NCI-H2196 treated with DMSO at 0.1 percent for 48 hours (cell line): ENCODE measurements around the gene TREML1.
A peak's percentile ranks its signal among the peaks of the same experiment; 100 is the strongest.
"Not testable (repeated sequence)": the region's sequence is repeated elsewhere in the genome, so short reads cannot be mapped to it uniquely, and the experiment has no call there.

Experiments used
- DNase-seq: peaks from one replicate; lab custom pipeline; 2025; ENCODE audit not compliant: unreplicated experiment; lab: John Stamatoyannopoulos, UW

The TREML1 gene, protein sequence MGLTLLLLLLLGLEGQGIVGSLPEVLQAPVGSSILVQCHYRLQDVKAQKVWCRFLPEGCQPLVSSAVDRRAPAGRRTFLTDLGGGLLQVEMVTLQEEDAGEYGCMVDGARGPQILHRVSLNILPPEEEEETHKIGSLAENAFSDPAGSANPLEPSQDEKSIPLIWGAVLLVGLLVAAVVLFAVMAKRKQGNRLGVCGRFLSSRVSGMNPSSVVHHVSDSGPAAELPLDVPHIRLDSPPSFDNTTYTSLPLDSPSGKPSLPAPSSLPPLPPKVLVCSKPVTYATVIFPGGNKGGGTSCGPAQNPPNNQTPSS

DNA sequence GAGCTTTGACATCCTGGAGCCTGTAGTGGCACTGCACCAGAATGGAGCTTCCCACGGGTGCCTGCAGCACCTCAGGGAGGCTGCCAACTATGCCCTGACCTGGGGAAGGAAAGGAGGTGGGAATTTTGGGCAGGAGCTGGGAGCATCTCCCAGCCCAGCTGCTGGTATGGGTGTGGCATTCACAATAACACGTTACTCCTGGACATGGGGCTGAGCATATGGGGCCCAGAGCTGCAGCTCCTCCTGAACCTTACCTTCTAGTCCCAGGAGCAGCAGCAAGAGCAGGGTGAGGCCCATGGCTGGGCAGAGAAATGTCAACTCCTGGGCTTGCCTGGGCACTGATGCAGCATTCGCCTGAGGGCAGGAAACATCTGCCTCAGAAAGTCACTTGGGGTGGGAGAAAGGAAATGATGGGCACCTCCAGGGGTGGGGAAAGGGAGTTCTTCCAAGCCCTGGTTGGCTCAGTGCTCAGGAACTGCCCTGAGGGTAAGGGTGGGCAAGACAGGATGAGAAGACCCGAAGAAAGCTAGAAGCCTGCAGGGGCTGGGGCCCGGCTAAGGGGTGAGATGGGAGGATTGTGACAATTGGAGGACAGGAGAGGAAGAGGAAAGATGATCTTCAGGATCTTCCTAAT is at the start of gene TREML1:
TSS of gene TREML1 (minus strand) at position 356 of the 634 bp plus-strand sequence. CDS start at position 297, 59 bp downstream.
- DNase-seq: no peak

DNA sequence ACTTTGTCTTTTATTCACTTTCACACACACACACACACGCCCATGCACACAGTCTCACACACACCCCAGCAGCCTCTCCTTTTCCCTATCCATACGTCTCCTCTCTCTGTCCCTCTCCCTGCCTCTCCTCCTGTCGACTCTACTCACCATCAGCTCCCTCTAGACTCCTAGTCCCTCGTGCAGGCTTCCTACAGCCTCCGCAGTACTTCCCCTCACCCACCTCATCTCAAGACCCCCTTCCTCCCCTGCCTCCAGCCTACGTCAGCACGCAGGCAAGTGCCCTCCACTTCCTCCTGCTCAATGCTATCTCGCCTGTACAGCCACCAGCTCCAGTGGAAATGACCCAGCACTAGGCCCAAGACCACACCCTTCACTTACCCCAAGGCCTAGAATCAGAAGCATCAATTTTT is 47.6 kb upstream of the TREML1 start:
- DNase-seq: no peak

DNA sequence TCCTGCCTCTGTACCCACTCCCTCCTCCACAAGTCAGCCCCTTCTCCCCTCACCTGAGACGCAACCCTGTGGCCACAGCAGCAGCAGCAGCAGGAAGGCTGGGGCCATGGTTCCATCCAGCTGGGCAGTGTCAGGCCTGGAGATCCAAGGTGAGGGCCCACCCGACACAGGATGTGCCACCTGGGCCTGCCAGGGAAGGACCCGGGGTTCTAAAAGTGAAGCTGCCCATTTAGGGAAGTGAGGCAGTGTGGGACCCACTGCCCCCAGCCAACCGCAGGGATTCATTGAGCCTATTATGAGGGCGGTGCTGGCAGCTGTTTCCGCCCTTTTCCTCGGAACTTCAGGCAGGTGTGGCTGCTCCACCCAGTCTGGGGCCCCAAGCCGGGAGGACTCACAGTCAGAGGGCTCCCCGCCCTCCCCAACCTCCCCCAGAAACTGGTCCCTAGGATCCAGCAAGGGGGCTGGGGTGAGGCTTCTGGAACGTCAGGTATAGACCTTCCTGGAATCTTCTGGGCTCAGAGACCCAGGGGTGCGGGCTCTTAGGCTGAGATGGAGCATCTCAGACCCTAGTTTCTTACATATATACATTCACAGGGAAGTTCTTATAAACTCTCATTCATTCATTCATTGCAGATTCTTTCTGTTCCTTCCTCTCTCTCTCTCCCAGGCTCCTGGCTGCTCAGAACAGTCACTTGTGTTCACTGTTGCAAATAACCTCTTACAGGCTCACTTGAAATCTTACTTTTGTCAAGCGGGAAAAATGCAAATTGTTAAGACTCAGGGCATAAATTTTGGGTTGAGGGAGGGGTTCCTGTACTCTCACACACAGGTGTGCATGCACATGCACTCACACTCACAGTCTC is 47.0 kb upstream of the TREML1 start, which contains the start of gene TREML2:
TSS of gene TREML2 (minus strand) at position 249 of the 863 bp plus-strand sequence. CDS start at position 108, 141 bp downstream.
- no peak for DNase-seq

DNA sequence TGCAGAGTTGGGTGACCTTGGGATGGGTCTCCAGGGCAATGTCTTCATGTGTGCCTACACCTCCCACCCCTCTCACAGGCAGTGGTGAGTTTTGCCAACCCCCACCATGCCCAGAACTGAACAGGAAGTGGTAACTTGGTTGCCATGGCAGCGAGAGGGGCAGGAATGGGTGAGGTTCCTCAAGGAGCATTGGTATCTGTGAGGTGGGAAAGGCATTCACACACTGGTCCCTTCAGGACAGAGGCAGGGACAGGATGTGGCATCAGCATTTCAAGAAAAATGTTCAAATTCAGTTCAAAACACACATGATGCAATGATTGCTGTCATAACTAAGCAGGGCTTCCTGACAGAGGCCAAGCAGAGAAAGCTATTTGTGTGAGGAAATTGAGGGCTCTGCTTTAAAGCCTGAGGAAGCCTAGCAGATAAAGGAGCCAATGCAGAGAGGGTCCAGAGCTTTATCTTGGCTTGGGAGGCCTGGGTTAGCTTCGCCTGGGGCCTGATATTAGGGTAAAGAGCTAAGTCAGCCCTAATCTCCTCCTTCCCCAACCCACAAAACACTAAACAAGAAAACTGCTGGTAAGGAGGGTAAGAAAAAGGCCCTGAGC is 46.3 kb upstream of the TREML1 start:
- no peak for DNase-seq

DNA sequence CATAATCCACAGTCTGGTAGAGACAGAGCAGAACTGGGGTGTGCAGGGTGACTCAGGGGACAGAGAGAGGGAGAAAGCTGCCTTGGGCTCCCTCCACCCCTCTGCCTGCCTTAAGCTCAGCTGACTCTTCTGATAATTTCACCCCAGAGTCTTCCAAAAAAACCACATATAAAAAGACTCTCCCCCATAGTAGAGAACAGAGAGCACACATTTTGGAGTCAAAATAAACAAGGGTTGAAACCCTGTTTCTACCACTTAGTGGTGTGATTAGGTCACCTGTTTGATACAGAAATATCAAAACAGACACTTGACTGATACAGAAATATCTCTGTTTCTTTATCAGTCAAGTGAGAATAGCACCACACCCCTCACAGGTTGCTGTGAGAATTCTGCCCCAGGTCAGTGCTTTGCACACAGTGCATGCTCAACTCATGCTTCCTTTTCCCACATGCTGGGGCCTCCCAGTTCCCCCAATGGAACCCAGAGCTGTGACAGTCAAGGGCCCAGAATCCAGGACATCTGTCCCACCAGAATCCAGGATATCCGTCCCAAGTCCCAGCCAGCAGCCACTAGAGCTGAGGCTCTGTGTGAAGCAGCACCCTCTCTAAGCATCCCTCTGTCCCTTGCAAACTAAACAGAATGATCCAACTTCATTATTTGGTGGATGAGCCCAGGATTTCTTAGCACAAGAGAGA is 45.6 kb upstream of the TREML1 start:
- no peak for DNase-seq

DNA sequence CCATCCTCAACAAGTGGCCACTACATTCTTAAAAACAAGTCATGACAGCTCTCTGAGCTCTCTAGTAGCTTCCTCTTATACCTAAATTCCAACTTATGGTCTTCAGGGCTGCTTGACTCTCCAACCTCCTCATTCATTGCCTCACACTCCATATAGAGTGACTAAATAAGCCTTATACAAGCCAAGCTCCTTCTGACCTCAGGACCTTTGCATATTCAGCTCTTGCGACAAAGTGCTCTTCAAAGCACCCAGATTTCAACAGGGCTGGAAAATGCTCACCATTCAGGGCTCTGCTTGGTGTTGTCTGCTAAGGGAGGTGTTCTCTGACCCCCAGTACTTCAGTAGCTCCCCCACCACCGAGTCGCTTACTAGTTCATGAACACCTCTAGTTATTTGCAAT is 43.1 kb upstream of the TREML1 start:
- DNase-seq: no peak

DNA sequence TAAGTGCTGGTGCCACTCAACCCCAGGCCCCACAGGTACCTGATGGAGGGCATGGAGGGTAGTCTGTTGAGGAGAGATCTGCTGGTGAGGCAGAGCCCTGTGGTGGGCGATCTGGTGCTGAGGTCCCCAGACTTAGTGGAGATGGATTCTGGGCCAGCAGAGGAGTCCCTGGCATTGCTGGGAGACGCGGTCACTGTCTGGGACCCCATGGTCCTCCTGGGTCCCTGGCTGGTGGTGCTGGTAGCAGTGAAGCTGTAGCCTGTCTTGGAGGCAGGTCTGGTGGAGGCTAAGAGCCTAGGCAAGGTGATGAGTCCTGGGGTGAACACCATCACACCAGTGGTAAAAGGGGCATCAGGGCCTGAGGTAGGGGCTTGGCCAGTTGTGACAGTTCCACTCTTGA is 40.2 kb upstream of the TREML1 start:
- no peak for DNase-seq

DNA sequence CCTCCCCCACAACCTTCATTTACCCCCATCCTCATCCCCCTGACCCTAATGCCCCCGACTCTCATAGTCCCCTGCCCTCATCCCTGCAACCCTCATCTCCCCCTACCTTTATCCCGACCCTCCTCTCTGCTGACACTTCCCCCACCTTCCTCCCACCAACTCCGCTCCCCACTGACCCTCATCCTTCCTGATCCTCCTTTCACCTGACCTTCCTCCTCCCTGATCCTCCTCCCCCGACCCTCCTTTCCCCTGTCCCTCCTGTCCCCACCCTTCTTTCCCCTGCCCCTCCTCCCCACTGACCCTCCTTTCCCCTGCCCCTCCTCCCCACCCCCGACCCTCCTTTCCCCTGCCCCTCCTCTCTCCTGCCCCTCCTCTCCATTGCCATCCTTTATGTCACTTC is 39.7 kb upstream of the TREML1 start:
- no peak for DNase-seq

DNA sequence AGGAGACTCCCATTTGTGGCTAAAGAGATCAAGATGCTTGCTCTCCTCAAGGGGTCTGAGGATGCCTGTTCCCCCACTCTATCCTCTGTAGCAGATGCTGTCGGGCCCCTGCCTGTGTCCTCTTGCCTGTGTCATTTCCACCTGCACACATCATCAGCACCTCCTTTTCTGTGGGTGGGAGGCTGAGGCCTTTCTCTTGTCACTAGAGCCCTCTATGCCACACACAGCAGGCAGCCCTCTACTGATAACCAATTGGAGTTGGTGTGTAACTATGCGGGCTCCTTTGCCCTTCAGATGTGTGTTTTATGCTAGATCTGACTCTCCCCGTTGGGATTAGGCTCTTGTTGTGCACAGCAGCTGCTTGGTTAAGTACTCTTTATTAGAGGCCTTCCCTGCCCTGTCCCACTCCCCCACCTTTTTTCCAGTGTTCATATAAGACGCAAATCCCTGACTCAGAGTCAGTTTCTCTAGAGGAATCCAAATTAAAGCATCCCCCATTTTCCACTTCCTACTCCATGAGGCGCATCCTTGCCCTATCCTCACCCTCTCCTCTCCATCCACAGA is 39.1 kb upstream of the TREML1 start:
- DNase-seq: no peak

DNA sequence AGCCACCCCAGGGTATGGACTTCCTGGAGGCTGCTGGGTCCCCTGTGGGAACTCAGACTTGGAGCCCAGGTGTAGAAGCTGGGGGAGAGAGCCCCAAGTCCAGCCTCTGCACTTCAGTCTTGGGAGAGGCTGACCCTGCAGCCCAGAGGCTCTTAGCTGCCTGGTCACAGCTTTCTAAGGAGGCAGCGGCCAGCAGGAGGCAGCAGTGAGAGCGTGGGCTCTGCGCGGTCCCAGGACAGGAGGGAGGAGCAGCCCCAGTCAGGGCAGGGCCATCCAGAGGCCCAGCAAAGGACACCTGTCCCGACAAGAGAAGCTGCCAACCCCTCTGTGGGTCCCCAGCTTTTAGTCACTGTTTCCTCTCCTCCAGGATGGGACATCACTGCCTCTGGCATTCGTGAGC is 37.4 kb upstream of the TREML1 start:
- DNase-seq: no peak

DNA sequence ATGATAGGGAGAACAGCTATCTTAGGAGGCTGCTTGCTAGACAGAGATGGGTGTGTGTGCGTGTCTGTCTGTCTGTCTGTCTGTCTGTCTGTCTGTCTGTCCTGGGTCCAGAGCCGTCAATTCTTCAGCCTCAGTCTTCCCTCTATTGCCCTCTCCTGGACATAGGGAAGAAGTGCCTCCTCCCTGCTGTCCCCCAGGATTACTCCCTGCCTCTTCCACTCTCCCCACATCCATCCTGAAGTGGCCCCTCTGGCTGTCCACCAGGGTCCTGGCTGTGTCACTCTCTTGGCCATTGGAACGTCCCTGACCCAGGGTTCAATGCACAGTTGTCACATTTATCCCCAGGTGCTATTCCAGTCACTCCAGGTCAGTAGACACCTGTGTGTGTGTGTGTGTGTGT is 36.6 kb upstream of the TREML1 start:
- DNase-seq: no peak

DNA sequence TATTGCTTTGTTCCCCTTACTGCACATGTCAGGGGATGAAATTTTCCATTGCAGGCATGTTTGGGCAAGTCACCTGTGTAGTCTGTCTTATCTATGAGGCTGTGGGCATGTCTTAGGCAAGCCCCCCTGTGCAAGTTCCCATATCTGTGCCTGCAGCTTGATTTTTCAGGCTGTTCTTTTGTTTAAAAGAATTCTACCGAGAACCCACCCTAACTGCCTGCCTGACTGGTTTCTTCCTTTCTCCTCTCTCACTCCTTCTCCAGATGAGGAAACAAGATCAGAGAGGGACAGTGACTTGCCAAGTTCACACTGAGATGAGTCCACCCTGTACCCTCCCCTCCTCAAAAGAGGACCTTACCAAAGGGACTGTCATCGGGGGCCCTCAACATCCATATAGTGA is 35.8 kb upstream of the TREML1 start:
- no peak for DNase-seq

DNA sequence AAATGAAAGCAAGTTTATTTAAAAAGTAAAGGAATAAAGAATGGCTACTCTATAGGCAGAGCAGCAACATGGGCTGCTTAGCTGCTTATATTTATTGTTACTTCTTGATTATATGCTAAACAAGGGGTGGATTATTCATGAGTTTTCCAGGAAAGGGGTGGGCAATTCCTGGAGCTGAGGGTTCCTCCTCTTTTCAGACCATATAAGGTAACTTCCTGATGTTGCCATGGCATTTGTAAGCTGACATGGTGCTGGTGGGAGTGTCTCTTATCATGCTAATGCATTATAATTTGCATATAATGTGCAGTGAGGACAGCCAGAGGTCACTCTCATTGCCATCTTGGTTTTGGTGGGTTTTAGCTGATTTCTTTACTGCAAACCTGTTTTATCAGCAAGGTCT is 34.9 kb upstream of the TREML1 start:
- not testable (repeated sequence) for DNase-seq

DNA sequence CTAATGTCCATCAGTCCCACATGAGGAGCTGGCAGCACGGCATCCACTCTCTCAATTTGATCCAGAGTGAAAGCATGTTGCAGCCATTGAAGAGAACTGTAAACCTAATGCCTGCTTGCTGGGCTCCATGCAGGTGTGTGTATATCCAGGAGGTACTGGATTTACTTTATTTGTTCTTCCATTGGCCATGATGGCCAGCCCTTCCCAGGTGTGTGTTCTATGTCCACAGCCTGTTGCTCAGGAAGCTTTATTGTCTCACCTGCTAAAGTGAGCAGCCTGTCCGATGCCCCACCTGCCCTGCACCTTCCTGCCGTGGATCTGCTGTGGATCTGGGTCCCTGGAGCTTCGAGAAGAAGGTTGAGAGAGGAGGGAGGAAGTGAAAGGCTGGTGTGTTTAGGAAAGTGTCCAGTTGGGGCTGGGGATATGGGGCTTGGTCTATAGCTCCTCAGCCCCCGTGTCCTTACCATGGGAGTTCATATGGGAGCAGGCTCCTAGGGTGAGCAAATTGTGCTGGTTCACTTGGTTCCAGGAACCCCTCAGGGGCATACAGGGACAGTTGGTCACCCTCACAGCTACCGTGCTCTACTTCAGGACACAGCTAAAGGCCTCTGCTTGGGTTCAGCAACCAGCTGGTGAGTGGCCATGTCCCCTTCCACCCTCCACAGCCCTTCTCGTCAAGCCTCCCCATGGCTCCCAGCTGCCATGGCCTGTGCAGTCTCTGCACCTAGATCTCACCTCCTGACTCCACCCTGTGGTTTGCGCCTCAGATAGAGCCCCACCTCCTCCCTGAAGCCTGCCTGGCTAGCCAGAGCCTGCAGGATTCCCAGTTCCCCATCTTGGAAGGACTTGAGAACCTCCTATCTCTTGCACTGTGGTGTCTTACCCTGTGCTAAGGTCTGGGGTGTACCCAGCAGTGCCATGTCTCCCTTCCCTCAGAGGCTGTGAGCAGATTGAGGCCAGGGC is 34.1 kb upstream of the TREML1 start:
- DNase-seq: no peak

DNA sequence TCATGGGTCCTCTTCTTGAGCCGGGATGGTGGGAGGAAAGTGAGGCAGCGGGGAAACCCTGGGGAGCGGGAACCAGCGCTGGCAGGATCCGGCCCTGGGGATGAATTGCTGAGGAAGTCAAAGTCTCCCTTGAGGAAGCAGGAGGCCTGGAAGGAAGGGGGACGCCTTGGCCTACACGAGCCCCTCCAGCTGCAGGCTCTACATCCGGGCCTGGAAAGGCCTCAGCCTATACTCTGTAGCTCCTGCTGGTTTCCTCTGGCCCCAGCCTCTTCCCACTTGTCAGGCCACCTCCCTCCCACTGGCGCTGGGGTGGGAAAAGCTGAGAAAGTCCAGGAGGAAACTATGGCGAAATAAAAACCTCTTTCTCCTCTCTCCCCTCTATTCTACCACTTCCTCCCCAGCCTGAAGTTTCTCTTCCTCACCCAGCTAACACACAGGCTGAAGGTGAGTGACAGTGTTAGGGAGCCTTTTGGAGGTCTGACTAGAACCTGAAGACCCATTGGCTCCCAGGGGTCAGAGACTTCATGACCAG is 31.9 kb upstream of the TREML1 start:
- no peak for DNase-seq

DNA sequence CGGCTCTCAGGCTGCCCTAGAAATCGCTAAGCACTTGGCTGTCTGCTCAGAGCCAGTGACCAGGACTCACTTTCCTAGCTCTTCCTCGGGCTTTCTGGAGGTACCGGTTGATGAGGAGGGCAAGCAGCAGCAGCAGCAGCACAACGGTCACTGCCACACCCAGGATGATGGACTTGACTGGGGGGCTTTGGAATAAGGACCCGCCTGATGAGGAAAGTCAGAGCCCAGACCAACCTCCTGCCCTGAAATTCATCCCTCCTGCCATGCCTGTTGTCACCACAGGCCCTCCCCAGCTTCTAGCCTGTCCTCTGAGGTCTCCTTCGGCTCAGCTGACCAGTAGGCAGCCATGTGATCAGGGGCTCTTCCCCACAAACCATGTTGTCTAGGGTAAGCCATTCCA is 30.6 kb upstream of the TREML1 start:
- DNase-seq: no peak

DNA sequence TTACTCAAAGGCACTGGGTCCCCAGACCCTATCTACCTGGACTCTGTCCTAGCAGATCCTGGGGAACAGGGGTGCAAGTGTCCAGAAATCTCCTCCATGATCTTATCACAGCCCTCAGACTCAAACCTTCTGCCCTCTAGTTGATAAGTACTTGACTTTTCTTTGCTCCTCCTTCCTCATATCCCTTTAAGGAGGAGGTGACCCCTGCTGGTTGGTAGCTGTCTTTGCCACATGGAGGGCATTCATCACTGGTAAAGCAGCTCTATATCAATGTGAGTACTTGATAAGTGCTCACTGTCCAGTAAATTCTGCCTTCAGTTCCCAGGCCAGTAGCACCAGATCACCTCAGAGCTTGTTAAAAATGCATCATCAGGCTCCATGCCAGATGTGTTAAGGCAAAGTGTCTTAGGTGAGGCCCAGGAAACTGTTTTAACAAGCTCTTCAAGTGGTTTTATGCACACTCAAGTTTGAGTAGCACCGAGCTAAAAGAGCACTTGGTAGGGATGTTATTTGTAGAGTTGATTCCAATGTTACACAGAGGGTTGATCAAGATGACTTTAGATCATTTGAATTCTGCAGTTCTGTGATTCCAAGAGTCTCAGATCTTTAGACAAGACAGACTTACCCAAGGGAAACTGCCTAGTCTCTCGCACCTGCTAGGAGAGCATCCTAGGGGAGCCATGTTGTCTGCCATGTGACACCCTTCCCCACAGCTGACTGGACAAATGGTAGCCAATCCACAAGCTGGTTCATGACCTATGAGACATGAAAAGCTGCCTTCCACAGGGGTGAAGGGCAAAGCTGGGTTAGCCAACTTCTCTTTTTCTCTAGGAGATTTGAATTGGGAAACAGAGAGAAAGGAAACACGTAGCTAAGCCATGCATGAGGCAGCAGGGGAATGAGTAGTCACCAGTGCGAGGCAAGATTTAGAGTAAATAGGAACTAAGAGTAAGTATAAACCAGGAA is 28.2 kb upstream of the TREML1 start:
- peak; percentile 22 for DNase-seq

DNA sequence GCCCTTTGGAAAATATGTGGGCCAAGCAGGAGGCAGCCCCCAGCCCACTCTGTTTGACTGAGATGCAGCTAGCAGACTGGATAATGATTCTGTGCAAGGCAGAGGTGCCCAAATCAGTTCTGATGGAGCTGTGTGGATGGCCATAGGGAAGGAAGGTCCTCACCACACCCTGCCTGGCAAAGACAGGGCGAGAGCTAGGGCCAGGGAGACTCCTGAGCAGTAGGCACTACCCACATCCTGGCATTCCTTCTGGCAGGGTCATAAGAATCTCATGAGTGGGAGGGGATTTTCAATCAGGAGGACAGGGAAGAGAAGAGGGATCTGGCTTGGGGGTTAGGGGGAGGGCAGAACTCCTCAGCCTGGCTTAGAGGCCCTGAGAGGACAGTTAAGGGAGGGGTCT is 27.4 kb upstream of the TREML1 start:
- DNase-seq: no peak
